ENCODE measurements around the gene DLG5.

Gene DLG5

DNA sequence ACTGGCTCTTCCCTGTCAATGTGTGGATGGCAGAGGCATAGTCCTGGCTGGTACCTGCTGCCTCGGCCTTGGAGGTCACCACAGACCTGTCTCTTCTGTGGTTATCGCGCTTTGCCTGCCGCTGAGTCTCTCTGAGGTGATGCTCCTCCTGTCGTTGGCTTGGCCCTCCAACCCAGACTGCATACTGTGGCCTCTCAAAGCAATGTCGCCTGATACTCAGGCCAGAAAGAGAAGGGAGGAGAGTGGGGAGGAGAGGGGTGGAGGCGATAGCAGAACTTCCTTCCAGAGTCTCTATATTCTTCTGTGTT is 155.7 kb downstream of the DLG5 start:
- TF ChIP-seq, protein P1, sequence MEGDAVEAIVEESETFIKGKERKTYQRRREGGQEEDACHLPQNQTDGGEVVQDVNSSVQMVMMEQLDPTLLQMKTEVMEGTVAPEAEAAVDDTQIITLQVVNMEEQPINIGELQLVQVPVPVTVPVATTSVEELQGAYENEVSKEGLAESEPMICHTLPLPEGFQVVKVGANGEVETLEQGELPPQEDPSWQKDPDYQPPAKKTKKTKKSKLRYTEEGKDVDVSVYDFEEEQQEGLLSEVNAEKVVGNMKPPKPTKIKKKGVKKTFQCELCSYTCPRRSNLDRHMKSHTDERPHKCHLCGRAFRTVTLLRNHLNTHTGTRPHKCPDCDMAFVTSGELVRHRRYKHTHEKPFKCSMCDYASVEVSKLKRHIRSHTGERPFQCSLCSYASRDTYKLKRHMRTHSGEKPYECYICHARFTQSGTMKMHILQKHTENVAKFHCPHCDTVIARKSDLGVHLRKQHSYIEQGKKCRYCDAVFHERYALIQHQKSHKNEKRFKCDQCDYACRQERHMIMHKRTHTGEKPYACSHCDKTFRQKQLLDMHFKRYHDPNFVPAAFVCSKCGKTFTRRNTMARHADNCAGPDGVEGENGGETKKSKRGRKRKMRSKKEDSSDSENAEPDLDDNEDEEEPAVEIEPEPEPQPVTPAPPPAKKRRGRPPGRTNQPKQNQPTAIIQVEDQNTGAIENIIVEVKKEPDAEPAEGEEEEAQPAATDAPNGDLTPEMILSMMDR (IDR thresholded peaks at IDR 0.05), result no peak

DNA sequence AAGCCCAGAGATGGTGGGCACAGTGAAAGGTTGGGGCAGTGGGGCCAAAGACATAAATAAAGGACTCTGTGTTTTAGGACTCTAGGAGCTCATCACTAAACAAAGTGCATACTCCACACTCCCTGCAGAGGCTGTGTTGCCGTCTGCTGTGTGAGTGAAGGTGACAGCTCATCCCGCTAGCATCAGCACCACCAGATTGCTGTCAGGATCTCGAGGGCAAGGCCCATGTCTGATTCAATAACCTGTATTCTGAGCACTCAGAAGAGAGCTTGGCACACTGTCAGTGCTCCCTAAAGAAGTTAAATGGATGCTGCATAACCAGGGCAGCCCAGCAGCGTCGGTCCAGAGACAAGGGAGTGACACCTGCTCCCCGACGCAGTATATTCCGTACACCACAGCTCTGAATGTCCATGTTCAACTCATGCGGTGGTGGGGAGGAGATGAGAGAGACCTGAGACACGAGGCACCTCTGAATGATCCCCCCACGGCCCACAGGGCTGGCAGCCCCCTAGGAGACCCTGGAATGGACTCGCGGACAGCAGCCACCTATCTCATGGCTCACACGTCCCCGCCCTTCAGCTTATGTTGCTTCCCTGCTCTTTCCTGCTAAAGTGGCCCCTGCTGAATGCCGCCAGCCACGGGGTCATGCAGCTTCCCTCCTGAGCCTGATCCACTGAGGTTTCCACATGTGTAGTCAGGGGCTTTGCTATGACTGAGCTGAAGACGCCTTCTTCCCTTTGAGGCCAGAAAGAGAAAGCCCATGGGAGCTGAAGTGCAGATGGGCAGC is 156.3 kb downstream of the DLG5 start:
- TF ChIP-seq, protein P1 (IDR thresholded peaks at IDR 0.05), result no peak

DNA sequence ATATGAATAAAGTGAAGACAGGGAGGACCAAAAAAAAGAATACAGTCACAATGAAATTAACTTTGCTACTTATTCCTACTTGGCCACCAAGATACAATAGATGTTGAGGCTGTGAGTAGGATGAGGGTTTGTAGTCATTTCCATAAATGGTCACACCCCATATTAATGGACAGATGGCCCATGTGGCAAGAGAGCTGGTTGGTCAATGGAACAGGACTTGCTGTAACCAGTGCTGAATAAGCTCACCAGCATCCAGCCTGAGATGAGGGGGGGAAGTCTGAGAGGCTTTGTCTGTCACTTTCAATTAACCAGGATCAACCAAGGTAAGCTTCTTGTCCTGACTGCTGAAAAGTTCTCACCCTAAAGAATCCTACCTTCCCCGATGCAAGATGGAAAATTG is 158.5 kb downstream of the DLG5 start:
- TF ChIP-seq, protein P1 (IDR thresholded peaks at IDR 0.05), result no peak

DNA sequence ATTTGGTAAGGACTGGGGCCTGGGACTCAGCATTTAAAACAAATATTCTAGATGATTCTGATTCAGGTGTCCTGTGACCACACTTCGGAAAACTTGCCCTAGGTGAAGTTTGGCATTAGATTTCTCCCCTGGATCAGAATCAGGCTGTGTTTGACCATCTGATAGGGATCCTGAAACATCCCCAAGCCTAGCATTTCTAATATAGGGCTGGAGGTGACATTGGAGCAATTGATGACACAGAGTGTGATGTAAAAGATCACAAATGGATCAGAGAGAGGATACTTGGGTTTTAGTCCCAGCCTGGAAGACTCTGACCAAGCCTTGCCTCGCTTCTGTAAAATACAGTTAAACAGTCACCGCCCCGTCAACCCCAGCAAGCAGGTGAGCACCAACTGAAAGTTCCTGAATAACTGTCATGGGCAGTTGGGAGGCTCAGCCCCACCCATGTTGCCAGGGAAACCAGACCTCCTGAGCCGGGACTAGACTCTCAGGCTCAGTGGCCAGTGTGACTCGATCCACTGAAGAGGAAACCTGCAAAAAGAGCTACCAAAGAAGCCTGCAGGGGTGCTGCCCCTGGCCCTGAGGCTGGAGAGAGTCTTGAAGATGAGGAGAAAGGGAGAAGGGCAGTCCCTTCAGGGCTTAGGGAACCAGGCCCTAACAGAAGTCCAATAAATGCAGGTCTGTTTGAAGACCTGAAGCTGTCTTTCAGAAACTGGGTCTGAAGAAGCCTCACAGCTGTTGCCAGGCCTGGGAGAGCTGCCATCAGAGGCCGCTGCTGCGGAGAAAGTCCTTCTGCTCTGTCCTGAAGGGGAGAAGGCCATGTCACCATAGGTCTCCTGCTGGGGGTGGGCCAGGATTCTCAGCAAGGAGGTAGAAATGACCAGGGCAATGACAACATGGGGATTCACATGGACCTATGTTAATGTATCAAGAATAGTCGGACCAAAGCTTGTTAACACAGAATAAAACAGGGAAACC is 162.8 kb downstream of the DLG5 start:
- TF ChIP-seq, protein P1 (IDR thresholded peaks at IDR 0.05), result no peak

DNA sequence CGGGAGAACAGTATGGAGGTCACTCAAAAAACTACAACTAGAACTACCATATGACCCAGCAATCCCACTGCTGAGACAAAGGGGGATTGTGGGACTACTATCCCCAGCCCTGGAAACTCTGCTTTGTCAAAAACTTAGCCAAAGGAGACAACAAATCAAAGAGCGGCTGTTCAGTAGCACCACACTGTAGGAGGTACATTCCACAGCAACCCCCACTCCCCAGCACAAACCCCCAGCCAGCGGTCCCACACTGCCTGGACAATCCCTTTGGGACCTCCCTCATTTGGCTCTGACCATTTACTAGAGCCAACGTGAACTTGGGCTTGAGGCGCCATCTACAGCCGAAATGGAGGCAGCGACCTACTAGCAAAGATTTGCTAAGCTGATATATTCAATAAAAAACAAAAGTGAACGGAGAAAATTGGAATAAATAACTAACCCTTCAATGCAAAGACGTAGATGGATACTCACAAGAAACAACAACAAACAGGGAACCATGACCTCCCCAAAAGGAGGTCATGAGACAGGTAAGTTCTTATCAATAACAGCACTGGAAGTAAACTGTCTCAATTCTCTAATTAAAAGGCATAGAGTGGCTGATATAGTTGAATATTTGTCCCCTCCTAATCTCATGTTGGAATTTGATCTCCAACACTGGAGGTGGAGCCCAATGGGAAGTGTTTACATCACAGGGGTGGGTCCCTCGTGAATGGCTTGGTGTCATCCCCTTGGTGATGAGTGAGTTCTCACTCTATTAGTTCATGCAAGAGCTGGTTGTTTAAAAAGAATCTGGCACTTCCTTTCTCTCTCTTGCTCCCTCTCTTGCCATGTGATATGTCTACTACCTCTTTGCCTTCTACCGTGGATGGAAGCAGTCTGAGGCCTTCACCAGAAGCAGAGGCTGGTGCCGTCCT is 170.0 kb downstream of the DLG5 start:
- TF ChIP-seq, protein P1 (IDR thresholded peaks at IDR 0.05), result peak; percentile 90

DNA sequence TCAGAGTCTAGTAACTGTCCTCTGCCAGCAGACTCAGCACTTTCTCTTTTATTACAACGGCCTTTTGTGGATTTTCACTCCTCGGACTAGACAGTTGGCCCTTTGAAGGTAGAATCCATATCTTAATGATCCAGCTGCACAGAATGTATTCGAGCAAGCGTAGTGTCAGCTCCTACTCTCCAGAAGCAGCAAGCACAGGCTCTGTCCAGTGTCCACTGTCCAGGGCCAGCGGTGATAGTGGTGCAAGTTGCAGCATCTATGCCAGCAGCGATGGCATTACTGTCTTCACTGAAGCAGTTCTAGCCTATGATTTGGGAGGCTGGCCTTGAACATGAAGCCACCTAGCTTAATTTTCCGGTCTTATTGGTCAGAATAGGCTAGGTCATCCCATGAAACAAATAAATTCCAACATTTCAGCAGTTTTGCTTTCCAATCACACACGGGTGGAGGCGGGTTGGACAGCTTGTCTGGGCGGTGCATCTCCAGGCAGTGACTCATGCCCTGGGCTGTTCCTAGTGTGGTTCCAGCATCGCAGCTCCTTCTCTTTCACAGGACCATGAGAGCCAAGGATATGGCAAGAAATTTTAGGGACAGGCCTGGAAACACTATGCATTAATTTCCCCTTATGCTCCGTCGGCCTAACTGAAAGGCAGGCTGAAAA is 180.4 kb downstream of the DLG5 start:
- TF ChIP-seq, protein P1 (IDR thresholded peaks at IDR 0.05), result no peak
